ENCODE results near the gene KIF26A.

KIF26A gene

DNA sequence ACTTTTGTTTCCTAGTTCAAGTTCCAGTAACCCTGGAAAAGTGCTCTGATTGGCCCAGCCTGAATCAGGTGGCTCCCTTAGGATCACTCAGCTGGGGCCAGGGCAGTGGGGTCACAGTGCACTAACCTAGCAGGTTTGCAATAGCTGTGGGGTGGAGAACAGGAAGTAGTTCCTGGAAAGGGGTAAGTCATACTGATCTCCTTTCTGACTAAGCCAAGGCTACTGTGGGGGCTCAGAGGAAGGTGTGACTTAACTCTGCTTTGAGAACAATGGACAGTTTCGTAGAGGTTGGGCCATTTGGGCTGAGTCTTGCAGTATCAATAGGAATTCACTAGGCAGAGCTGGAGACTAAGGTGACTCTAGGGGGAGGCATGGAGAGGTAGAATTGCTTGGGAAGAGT, 89.4 kb downstream of the KIF26A start:
- H3K9me2 ChIP-seq (replicated peaks; ENCODE audit: insufficient read depth, low read length): no peaks in the 10 kb centered on the region
- H3K4me3 ChIP-seq (ENCODE audit: insufficient read depth, low read length, poor library complexity, severe bottlenecking): no peak overlapping the region
- no peak overlapping the region for H3K4me2 ChIP-seq (ENCODE audit: low read depth, low read length, poor library complexity, severe bottlenecking)
- H3K9me3 ChIP-seq (ENCODE audit: insufficient read depth, low read length): no peaks in the 10 kb centered on the region
- no peak overlapping the region for H3K27ac ChIP-seq (ENCODE audit: low read depth, low read length)
- TF ChIP-seq, protein P1, sequence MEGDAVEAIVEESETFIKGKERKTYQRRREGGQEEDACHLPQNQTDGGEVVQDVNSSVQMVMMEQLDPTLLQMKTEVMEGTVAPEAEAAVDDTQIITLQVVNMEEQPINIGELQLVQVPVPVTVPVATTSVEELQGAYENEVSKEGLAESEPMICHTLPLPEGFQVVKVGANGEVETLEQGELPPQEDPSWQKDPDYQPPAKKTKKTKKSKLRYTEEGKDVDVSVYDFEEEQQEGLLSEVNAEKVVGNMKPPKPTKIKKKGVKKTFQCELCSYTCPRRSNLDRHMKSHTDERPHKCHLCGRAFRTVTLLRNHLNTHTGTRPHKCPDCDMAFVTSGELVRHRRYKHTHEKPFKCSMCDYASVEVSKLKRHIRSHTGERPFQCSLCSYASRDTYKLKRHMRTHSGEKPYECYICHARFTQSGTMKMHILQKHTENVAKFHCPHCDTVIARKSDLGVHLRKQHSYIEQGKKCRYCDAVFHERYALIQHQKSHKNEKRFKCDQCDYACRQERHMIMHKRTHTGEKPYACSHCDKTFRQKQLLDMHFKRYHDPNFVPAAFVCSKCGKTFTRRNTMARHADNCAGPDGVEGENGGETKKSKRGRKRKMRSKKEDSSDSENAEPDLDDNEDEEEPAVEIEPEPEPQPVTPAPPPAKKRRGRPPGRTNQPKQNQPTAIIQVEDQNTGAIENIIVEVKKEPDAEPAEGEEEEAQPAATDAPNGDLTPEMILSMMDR (IDR thresholded peaks at IDR 0.05; ENCODE audit: insufficient read depth, low read length, poor library complexity, severe bottlenecking): no peak
- TF ChIP-seq EZH2phosphoT487 (conservative IDR thresholded peaks at IDR 0.05; ENCODE audit: low read length): no peak
- H2AFZ ChIP-seq (ENCODE audit: low read depth, low read length, severe bottlenecking): no peak overlapping the region
- no peaks in the 10 kb centered on the region for H3F3A ChIP-seq (ENCODE audit: insufficient read depth)
- no peaks in the 10 kb centered on the region for H4K20me1 ChIP-seq (ENCODE audit: low read depth, low read length)
- H3K27me3 ChIP-seq (ENCODE audit: low read length): no peaks in the 10 kb centered on the region
- H3K79me2 ChIP-seq (ENCODE audit: insufficient read depth, low read length): no peaks in the 10 kb centered on the region
- no peaks in the 10 kb centered on the region for H3K36me3 ChIP-seq (ENCODE audit: low read length)
- H3K9ac ChIP-seq (ENCODE audit: low read length): no peak overlapping the region

DNA sequence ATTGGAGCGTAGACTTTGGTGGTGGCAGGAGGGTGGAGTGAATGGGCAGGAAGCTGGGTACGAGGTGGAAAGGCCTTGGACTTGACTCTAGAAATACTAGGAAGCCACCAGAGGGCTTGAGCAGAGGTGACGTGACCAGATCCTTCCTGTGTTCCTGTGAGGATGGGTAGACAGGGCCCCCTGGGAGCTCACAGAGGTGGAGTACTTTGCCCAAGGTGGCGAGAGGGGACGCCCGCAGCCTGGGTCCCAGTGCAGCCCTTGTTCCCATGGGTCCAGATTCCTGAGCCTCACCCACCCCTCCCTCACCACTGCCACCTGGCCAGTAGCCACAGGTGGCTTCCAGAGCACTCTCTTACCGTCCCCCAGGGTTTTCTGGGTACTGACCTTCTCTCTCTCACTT, 89.8 kb downstream of the KIF26A start:
- Histone ChIP-seq H4K20me1 (ENCODE audit: low read depth, low read length) (no peaks in the 10 kb centered on the region), H3K27me3 (ENCODE audit: low read length) (no peaks in the 10 kb centered on the region), H3K9ac (ENCODE audit: low read length) (no peak overlapping the region), H3K36me3 (ENCODE audit: low read length) (no peaks in the 10 kb centered on the region), H3K4me2 (ENCODE audit: low read depth, low read length, poor library complexity, severe bottlenecking) (no peak overlapping the region), H2AFZ (ENCODE audit: low read depth, low read length, severe bottlenecking) (no peak overlapping the region), H3K27ac (ENCODE audit: low read depth, low read length) (no peak overlapping the region), H3K79me2 (ENCODE audit: insufficient read depth, low read length) (no peaks in the 10 kb centered on the region), H3K9me3 (ENCODE audit: insufficient read depth, low read length) (no peaks in the 10 kb centered on the region), H3K4me3 (ENCODE audit: insufficient read depth, low read length, poor library complexity, severe bottlenecking) (no peak overlapping the region), H3F3A (ENCODE audit: insufficient read depth) (no peaks in the 10 kb centered on the region), H3K9me2 (replicated peaks; ENCODE audit: insufficient read depth, low read length) (no peaks in the 10 kb centered on the region)
- no peak for TF ChIP-seq EZH2phosphoT487 (conservative IDR thresholded peaks at IDR 0.05; ENCODE audit: low read length)
- TF ChIP-seq, protein P1 (IDR thresholded peaks at IDR 0.05; ENCODE audit: insufficient read depth, low read length, poor library complexity, severe bottlenecking): no peak

DNA sequence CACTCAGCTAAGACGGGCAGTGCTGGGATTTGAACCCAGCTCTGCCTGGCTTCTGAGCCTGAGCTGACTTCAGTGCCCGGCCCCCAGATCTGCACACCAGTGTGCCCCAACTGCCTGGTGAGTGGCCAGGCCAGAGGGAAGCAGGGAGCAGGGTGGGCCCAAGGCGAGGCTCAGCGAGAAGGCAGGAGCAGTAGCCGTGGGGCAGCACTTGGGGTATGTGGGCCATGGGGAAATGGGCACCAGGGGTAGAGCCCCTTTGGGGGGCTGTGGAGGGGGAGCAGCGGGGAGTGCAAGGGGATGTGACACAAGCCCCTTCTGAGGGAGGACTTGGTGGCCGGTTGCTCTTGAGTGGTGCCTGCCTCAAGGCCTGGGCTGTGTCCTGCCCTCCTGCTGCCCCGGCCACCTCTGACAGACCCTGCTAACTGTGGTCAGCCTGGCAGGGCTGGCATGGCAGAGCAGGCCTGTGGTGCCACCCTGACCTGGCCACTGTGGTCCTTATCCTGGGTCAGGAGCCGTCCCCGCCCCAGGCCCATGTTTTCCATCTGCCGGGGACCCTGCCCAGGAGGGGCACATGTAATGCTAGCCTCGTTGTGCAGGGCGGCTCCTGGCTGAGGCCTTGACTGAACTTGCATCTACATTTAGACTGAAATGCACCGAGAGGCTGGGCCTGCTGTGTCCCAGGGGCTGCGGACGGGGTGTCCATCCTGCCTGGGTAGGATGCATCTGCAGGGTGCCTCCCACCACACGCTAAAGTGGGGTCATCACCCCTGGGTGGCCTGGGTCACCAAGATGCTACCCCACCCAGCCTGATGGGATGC, 90.5 kb downstream of the KIF26A start:
- Histone ChIP-seq H3K9me2 (replicated peaks; ENCODE audit: insufficient read depth, low read length) (no peaks in the 10 kb centered on the region), H3F3A (ENCODE audit: insufficient read depth) (no peaks in the 10 kb centered on the region), H3K79me2 (ENCODE audit: insufficient read depth, low read length) (no peaks in the 10 kb centered on the region), H3K27ac (ENCODE audit: low read depth, low read length) (no peak overlapping the region), H3K27me3 (ENCODE audit: low read length) (no peaks in the 10 kb centered on the region), H2AFZ (ENCODE audit: low read depth, low read length, severe bottlenecking) (no peak overlapping the region), H3K36me3 (ENCODE audit: low read length) (no peaks in the 10 kb centered on the region), H3K4me2 (ENCODE audit: low read depth, low read length, poor library complexity, severe bottlenecking) (no peak overlapping the region), H3K9me3 (ENCODE audit: insufficient read depth, low read length) (peaks cover 4% of the 10 kb centered on the region; the same call in 1 of the 2 replicates), H3K4me3 (ENCODE audit: insufficient read depth, low read length, poor library complexity, severe bottlenecking) (no peak overlapping the region), H3K9ac (ENCODE audit: low read length) (no peak overlapping the region), H4K20me1 (ENCODE audit: low read depth, low read length) (no peaks in the 10 kb centered on the region)
- TF ChIP-seq EZH2phosphoT487 (conservative IDR thresholded peaks at IDR 0.05; ENCODE audit: low read length): no peak
- TF ChIP-seq, protein P1 (IDR thresholded peaks at IDR 0.05; ENCODE audit: insufficient read depth, low read length, poor library complexity, severe bottlenecking): no peak
